ENCODE data around the gene SMPDL3A.

The SMPDL3A gene

GRCh38 chr6:122775975-122776374, 13.1 kb upstream of the SMPDL3A start:
- no peak for DNase-seq (ENCODE audit: low read depth in 1 of 2, low spot score in 1 of 2)

GRCh38 chr6:122778302-122778701, 10.8 kb upstream of the SMPDL3A start:
- no peak for DNase-seq (ENCODE audit: low read depth in 1 of 2, low spot score in 1 of 2)

- no peak for DNase-seq (ENCODE audit: low read depth in 1 of 2, low spot score in 1 of 2)
Measured at GRCh38 chr6:122778985-122779661, 9.9 kb upstream of the SMPDL3A start.

GRCh38 chr6:122779667-122780066, 9.4 kb upstream of the SMPDL3A start, which contains the start of gene FABP7:
FABP7 (plus strand) TSS chr6:122779716; CDS start chr6:122779795, 79 bp downstream.
- no peak for DNase-seq (ENCODE audit: low read depth in 1 of 2, low spot score in 1 of 2)

GRCh38 chr6:122780114-122780513, 8.9 kb upstream of the SMPDL3A start:
- DNase-seq (ENCODE audit: low read depth in 1 of 2, low spot score in 1 of 2) = no peak

GRCh38 chr6:122781716-122782115, 7.3 kb upstream of the SMPDL3A start:
- no peak for DNase-seq (ENCODE audit: low read depth in 1 of 2, low spot score in 1 of 2)

- no peak for DNase-seq (ENCODE audit: low read depth in 1 of 2, low spot score in 1 of 2)
Measured at GRCh38 chr6:122783401-122783800, 5.7 kb upstream of the SMPDL3A start.

- no peak for DNase-seq (ENCODE audit: low read depth in 1 of 2, low spot score in 1 of 2)
Measured at GRCh38 chr6:122785891-122786290, 3.2 kb upstream of the SMPDL3A start.

- DNase-seq (ENCODE audit: low read depth in 1 of 2, low spot score in 1 of 2) = no peak
Measured at GRCh38 chr6:122787721-122788120, 1.3 kb upstream of the SMPDL3A start.

GRCh38 chr6:122788208-122788607, 850 bp upstream of the SMPDL3A start:
- DNase-seq (ENCODE audit: low read depth in 1 of 2, low spot score in 1 of 2) = no peak

- no peak for DNase-seq (ENCODE audit: low read depth in 1 of 2, low spot score in 1 of 2)
Measured at GRCh38 chr6:122788663-122789181, 336 bp upstream of the SMPDL3A start.

- DNase-seq (ENCODE audit: low read depth in 1 of 2, low spot score in 1 of 2) = no peak
Measured at GRCh38 chr6:122790028-122790422, 967 bp downstream of the SMPDL3A start.

- DNase-seq (ENCODE audit: low read depth in 1 of 2, low spot score in 1 of 2) = no peak
Measured at GRCh38 chr6:122790423-122791309, 1.6 kb downstream of the SMPDL3A start.

- DNase-seq (ENCODE audit: low read depth in 1 of 2, low spot score in 1 of 2) = no peak
Measured at GRCh38 chr6:122791310-122791679, 2.2 kb downstream of the SMPDL3A start.

GRCh38 chr6:122792766-122793165, 3.7 kb downstream of the SMPDL3A start:
- no peak for DNase-seq (ENCODE audit: low read depth in 1 of 2, low spot score in 1 of 2)

GRCh38 chr6:122797537-122797936, 8.5 kb downstream of the SMPDL3A start:
- DNase-seq (ENCODE audit: low read depth in 1 of 2, low spot score in 1 of 2) = no peak

- DNase-seq (ENCODE audit: low read depth in 1 of 2, low spot score in 1 of 2) = no peak
Measured at GRCh38 chr6:122798099-122798641, 9.1 kb downstream of the SMPDL3A start.

GRCh38 chr6:122799140-122799745, 10.2 kb downstream of the SMPDL3A start:
- no peak for DNase-seq (ENCODE audit: low read depth in 1 of 2, low spot score in 1 of 2)

- DNase-seq (ENCODE audit: low read depth in 1 of 2, low spot score in 1 of 2) = no peak
Measured at GRCh38 chr6:122799916-122800686, 11.0 kb downstream of the SMPDL3A start.

GRCh38 chr6:122800906-122801305, 11.8 kb downstream of the SMPDL3A start:
- no peak for DNase-seq (ENCODE audit: low read depth in 1 of 2, low spot score in 1 of 2)

GRCh38 chr6:122801397-122801796, 12.3 kb downstream of the SMPDL3A start:
- DNase-seq (ENCODE audit: low read depth in 1 of 2, low spot score in 1 of 2) = no peak
